ENCODE data around the gene KRT12. TPM values are rescaled to one million over a fixed set of nuclear protein-coding genes. Genes with fewer than 3 reads are reported as not detected.
A peak's percentile ranks its signal among the peaks of the same experiment; 100 is the strongest.

Gene KRT12
- total and polyA plus RNA-seq, 9 of the 15 experiments (the other 6 are each of a cell fraction or from before 2014, with no cell fraction given) = 0.18 to 7.0 (median 2.2) TPM

- no peak for TF ChIP-seq ARID3A (IDR thresholded peaks at IDR 0.05; ENCODE audit: borderline replicate concordance, low read depth, low read length)
- no peak for TF ChIP-seq ZNF445 (CRISPR knock-in tag; IDR thresholded peaks at IDR 0.05; ENCODE audit: low read depth)
- TF ChIP-seq ATF3 (IDR thresholded peaks at IDR 0.05) = peak; percentile 41; the same call in 1 of the 2 replicates
- TF ChIP-seq ATF3 (CRISPR knock-in tag; conservative IDR thresholded peaks at IDR 0.05) = no peak
These were observed 48.2 kb upstream of the KRT12 start (continued) for GRCh38 chr17:40915199-40915661.

GRCh38 chr17:40914075-40914855 is 47.2 kb upstream of the KRT12 start:
- no peaks in the 10 kb centered on the region for H4K20me1 ChIP-seq (replicated peaks; ENCODE audit: control insufficient read depth, insufficient read depth, low read length)
- 0% methylated on average over 3 of the region's 3 CpGs for WGBS (ENCODE audit: insufficient coverage, low coverage, missing lambda C conversion rate)
- BruUV-seq (replicated peaks) = no TSS peak
- H3K9me1 ChIP-seq (ENCODE audit: control insufficient read depth, insufficient read depth, low read length) = no peaks in the 10 kb centered on the region
- no peak overlapping the region for H2AFZ ChIP-seq (ENCODE audit: low read depth, low read length)
- H3K27me3 ChIP-seq (ENCODE audit: control insufficient read depth in 2 of 2, insufficient read depth in 2 of 2, low read length in 2 of 2) = peaks cover 18 to 21% of the 10 kb centered on the region in 2 experiments; a peak in 4 of 5 replicates
- POLR2A ChIA-PET = interaction anchor here (0.7 to 1.6 kb wide), 2 partner anchors 30 to 54 kb away, joined by 3 to 4 read pairs; no protein-coding TSS in a partner anchor
- no peaks in the 10 kb centered on the region for H3K36me3 ChIP-seq (ENCODE audit: control insufficient read depth, insufficient read depth, low read length)
- ATAC-seq = no peak
- in situ Hi-C loops (cut with MboI) = no loop called here
- CTCF ChIA-PET (ENCODE audit: low intra/inter-chr PET ratio) = no interaction called here
- H3K4me2 ChIP-seq (ENCODE audit: insufficient read depth, low read length) = no peak overlapping the region
- no peak overlapping the region for H3K27ac ChIP-seq (ENCODE audit: extremely low read depth, low read depth, low read length)
- FAIRE-seq = no peak
- no peak overlapping the region for H3K4me3 ChIP-seq
- no peaks in the 10 kb centered on the region for H3K4me1 ChIP-seq (replicated peaks in 1 of 2; ENCODE audit: control insufficient read depth in 2 of 2, insufficient read depth in 2 of 2, low read length in 2 of 2)
- no peak for DNase-seq (ENCODE audit: extremely low read depth in 1 of 4, low spot score in 3 of 4)
- H3K9ac ChIP-seq (ENCODE audit: insufficient read depth in 1 of 2, low read depth in 2 of 2, low read length in 2 of 2) = no peak overlapping the region
- no peaks in the 10 kb centered on the region for H3K9me3 ChIP-seq (replicated peaks; ENCODE audit: control insufficient read depth, insufficient read depth, low read depth, low read length)
- intact Hi-C loops (cut with micrococcal nuclease) = no loop called here
- no peaks in the 10 kb centered on the region for H3K79me2 ChIP-seq (ENCODE audit: control insufficient read depth, insufficient read depth, low read length)
- no peak for TF ChIP-seq PPARD (CRISPR knock-in tag; IDR thresholded peaks at IDR 0.05)
- no peak for TF ChIP-seq PHB2 (IDR thresholded peaks at IDR 0.05; ENCODE audit: low read depth)
- TF ChIP-seq ZC3H11A (IDR thresholded peaks at IDR 0.05; ENCODE audit: low read depth, low read length) = no peak
- no peak for TF ChIP-seq BRD9 (IDR thresholded peaks at IDR 0.05; ENCODE audit: low read depth, partially characterized antibody)
- no peak for TF ChIP-seq MBD2 (IDR thresholded peaks at IDR 0.05; ENCODE audit: borderline replicate concordance, low read depth)
- no peak for TF ChIP-seq PTRF (tag; IDR thresholded peaks at IDR 0.05)
- TF ChIP-seq RBFOX2 (IDR thresholded peaks at IDR 0.05; ENCODE audit: low read depth, low read length) = no peak
- no peak for TF ChIP-seq ELF1 (tag; IDR thresholded peaks at IDR 0.05)
- no peak for TF ChIP-seq ZNF778 (CRISPR knock-in tag; IDR thresholded peaks at IDR 0.05)
- TF ChIP-seq ZNF263 (CRISPR knock-in tag; IDR thresholded peaks at IDR 0.05; ENCODE audit: borderline replicate concordance) = no peak
- TF ChIP-seq RBM25 (IDR thresholded peaks at IDR 0.05; ENCODE audit: low read depth, low read length, severe bottlenecking) = no peak
- no peak for TF ChIP-seq ARID2 (IDR thresholded peaks at IDR 0.05)
- TF ChIP-seq ZNF277 (CRISPR knock-in tag; IDR thresholded peaks at IDR 0.05; ENCODE audit: borderline replicate concordance) = no peak
- TF ChIP-seq ZNF175 (CRISPR knock-in tag; IDR thresholded peaks at IDR 0.05; ENCODE audit: low read depth) = no peak
